Measurements from ENCODE around the gene RGS12.

The RGS12 gene

GRCh38 chr4:3292571-3293400, at the start of gene RGS12:
Gene RGS12 (plus strand): TSS chr4:3293021. CDS start chr4:3316171, 23,150 bp downstream.
- peak; percentile 74 for DNase-seq (ENCODE audit: low spot score)

GRCh38 chr4:3243136-3243780, 49.6 kb upstream of the RGS12 start:
- DNase-seq (ENCODE audit: low spot score): no peak

- no peak for DNase-seq (ENCODE audit: low spot score)
Observed at GRCh38 chr4:3244002-3244401, 48.8 kb upstream of the RGS12 start.

- no peak for DNase-seq (ENCODE audit: low spot score)
Observed at GRCh38 chr4:3244747-3245146, 48.1 kb upstream of the RGS12 start.

GRCh38 chr4:3245676-3246075, 47.1 kb upstream of the RGS12 start:
- DNase-seq (ENCODE audit: low spot score): no peak

- no peak for DNase-seq (ENCODE audit: low spot score)
Observed at GRCh38 chr4:3246458-3247398, 46.1 kb upstream of the RGS12 start.

GRCh38 chr4:3247399-3248177, 45.2 kb upstream of the RGS12 start:
- no peak for DNase-seq (ENCODE audit: low spot score)

GRCh38 chr4:3248178-3248480, 44.7 kb upstream of the RGS12 start:
- no peak for DNase-seq (ENCODE audit: low spot score)

- DNase-seq (ENCODE audit: low spot score): no peak
Observed at GRCh38 chr4:3248811-3249661, 43.8 kb upstream of the RGS12 start, which contains the start of gene MSANTD1. Gene MSANTD1 (plus strand): TSS chr4:3249159. CDS start chr4:3249223, 64 bp downstream.

- DNase-seq (ENCODE audit: low spot score): no peak
Observed at GRCh38 chr4:3249711-3250437, 42.9 kb upstream of the RGS12 start.

- no peak for DNase-seq (ENCODE audit: low spot score)
Observed at GRCh38 chr4:3250438-3250955, 42.3 kb upstream of the RGS12 start.

- DNase-seq (ENCODE audit: low spot score): no peak
Observed at GRCh38 chr4:3250956-3251690, 41.7 kb upstream of the RGS12 start.

- no peak for DNase-seq (ENCODE audit: low spot score)
Observed at GRCh38 chr4:3251691-3252479, 40.9 kb upstream of the RGS12 start.

GRCh38 chr4:3252480-3252828, 40.4 kb upstream of the RGS12 start:
- DNase-seq (ENCODE audit: low spot score): no peak

GRCh38 chr4:3252831-3253641, 39.8 kb upstream of the RGS12 start:
- DNase-seq (ENCODE audit: low spot score): no peak

- DNase-seq (ENCODE audit: low spot score): no peak
Observed at GRCh38 chr4:3253808-3254207, 39.0 kb upstream of the RGS12 start.

- no peak for DNase-seq (ENCODE audit: low spot score)
Observed at GRCh38 chr4:3254302-3255131, 38.3 kb upstream of the RGS12 start.

Data from hematopoietic multipotent progenitor cell treated with erythropoietin and hydrocortisone succinate and interleukin-3 and kit ligand, for 15 days (in vitro differentiated cells).